Hypothalamus (tissue), 51 donors: ENCODE results near the gene VPS54.

Experiments
- DNase-seq, 51 donors: peaks; one replicate each; lab custom pipeline; 2025; lab: John Stamatoyannopoulos, UW

The VPS54 gene

GRCh38 chr2:64019083-64019974 is at the start of gene VPS54:
TSS of gene VPS54 (minus strand) at chr2:64019428. CDS start at chr2:63983999, 35,429 bp downstream.
- DNase-seq = peak in 50 of 51 donors; percentile 15 to 87 (median 66)

- DNase-seq = no peak
Measured at GRCh38 chr2:64067326-64067725, 48.1 kb upstream of the VPS54 start.

GRCh38 chr2:64065516-64065915 is 46.3 kb upstream of the VPS54 start:
- DNase-seq = no peak

GRCh38 chr2:64063924-64064331 is 44.7 kb upstream of the VPS54 start:
- peak in 3 of 51 donors; percentile 7 to 23 (median 16) for DNase-seq

GRCh38 chr2:64063454-64063853 is 44.2 kb upstream of the VPS54 start:
- DNase-seq = no peak

- DNase-seq = no peak
Measured at GRCh38 chr2:64062840-64063239, 43.6 kb upstream of the VPS54 start.

GRCh38 chr2:64059270-64059669 is 40.0 kb upstream of the VPS54 start:
- no peak for DNase-seq

GRCh38 chr2:64056021-64056420 is 36.8 kb upstream of the VPS54 start:
- no peak for DNase-seq

- DNase-seq = no peak
Measured at GRCh38 chr2:64054161-64054915, 35.1 kb upstream of the VPS54 start.

- peak in 2 of 51 donors; percentile 0 to 8 for DNase-seq
Measured at GRCh38 chr2:64052463-64053241, 33.4 kb upstream of the VPS54 start.

- DNase-seq = peak in 45 of 51 donors; percentile 1 to 88 (median 38)
Measured at GRCh38 chr2:64049633-64050220, 30.5 kb upstream of the VPS54 start.

GRCh38 chr2:64045938-64046337 is 26.7 kb upstream of the VPS54 start:
- DNase-seq = no peak

- DNase-seq = no peak
Measured at GRCh38 chr2:64040161-64040560, 20.9 kb upstream of the VPS54 start.

GRCh38 chr2:64036034-64036705 is 16.9 kb upstream of the VPS54 start:
- no peak for DNase-seq

GRCh38 chr2:64035072-64035942 is 16.1 kb upstream of the VPS54 start:
- no peak for DNase-seq

GRCh38 chr2:64029116-64029665 is 10.0 kb upstream of the VPS54 start:
- no peak for DNase-seq

- no peak for DNase-seq
Measured at GRCh38 chr2:64025741-64026140, 6.5 kb upstream of the VPS54 start.

- no peak for DNase-seq
Measured at GRCh38 chr2:64024259-64024949, 5.2 kb upstream of the VPS54 start.
